Measurements from ENCODE around the gene RASSF7.

DNA sequence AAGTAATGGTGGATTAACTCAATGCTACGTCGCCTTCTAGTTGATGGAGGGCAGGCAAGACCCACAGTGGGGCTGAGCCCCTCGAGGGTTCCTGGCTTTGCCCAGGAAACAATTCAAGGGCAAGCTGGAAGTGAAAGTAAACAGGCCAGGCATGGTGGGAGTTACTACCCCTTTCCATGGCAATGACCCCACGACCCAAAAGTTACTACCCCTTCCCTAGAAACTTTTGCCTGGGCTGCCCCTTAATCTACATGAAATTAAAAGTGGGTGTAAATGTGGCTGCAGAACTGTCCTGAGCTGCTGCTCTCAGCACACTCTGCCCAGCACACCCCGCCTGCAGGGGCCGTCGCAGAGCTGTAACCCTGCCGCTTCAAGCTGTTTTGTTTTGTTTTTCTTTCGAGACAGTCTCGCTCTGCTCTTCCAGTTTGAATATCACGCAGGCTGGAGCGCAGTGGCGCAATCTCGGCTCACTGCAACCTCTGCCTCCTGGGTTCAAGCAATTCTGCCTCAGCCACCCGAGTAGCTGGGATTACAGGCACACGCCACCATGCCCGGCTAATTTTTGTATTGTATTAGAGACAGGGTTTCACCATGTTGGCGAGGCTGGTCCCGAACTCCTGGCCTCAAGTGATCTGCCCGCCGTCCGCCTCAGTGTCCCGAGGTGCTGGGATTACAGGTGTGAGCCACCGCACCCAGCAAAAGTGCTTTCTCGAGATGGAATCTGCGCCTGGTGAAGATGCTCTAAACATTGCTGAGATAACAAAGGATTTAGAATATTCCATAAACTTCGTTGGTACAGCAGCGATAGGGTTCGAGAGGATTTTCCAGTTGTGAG, 47.8 kb upstream of the RASSF7 start:
- TF ChIP-seq CTCF (IDR thresholded peaks at IDR 0.05), result no peak
- TF ChIP-seq POLR2AphosphoS5 (IDR thresholded peaks at IDR 0.05), result no peak
- no peak for TF ChIP-seq POLR2A (IDR thresholded peaks at IDR 0.05; ENCODE audit: low read depth)
